HepG2 (cell line): ENCODE measurements around the gene GCDH. TPM values are rescaled to one million over a fixed set of nuclear protein-coding genes. Genes with fewer than 3 reads are reported as not detected.

Source experiments
- DNMT3B ChIP-seq: conservative IDR thresholded peaks from 2 replicates; pipeline ENCODE4 v1.6.1; 2016; ENCODE audit warnings: missing biosample characterization, control low read depth
- HOXD1 ChIP-seq: sonication (generic); formaldehyde crosslinking; IDR thresholded peaks from 2 replicates; pipeline ENCODE4 v1.5.0; 2020; ENCODE audit warnings: missing genetic modification reagents
- IRF2 ChIP-seq: IDR thresholded peaks from 2 replicates; pipeline ENCODE4 v1.6.1; 2018; ENCODE audit warnings: missing genetic modification reagents, missing compliant biosample characterization
- LCORL ChIP-seq, 2 experiments: fragments of 450-650 bp in 1 of 2; sonication (generic) in 1 of 2; formaldehyde crosslinking in 1 of 2; IDR thresholded peaks; 2 replicates each; pipeline versions ENCODE4 v1.5.0 to v1.6.1; 2017 to 2020; ENCODE audit warnings: antibody characterized with exemption in 1 of 2, missing genetic modification reagents in 1 of 2
- MAFG ChIP-seq: sonication (generic); formaldehyde crosslinking; IDR thresholded peaks from 2 replicates; pipeline ENCODE4 v1.5.1; 2020; ENCODE audit warnings: mild to moderate bottlenecking, missing genetic modification reagents
- NFKBIZ ChIP-seq: IDR thresholded peaks from 2 replicates; pipeline ENCODE4 v1.6.1; 2018; ENCODE audit warnings: missing genetic modification reagents, missing compliant biosample characterization
- PCBP1 ChIP-seq: fragments of 200-400 bp; formaldehyde crosslinking; IDR thresholded peaks from 2 replicates; pipeline ENCODE4 v1.6.1; 2017; ENCODE audit warnings: mild to moderate bottlenecking, low read depth, low read length, borderline replicate concordance
- RBFOX2 ChIP-seq: fragments of 200-400 bp; formaldehyde crosslinking; IDR thresholded peaks from 2 replicates; pipeline ENCODE4 v1.6.1; 2017; ENCODE audit warnings: low read depth, mild to moderate bottlenecking, low read length
- RXRA ChIP-seq: sonication (generic); formaldehyde crosslinking; IDR thresholded peaks from 2 replicates; pipeline ENCODE4 v1.5.1; 2020; ENCODE audit warnings: missing genetic modification reagents
- SIN3B ChIP-seq: fragments of 150-350 bp; IDR thresholded peaks from 2 replicates; pipeline ENCODE4 v1.6.1; 2014; ENCODE audit warnings: low read length
- SOX13 ChIP-seq, 3 experiments: fragments of 450-650 bp in 1 of 3; sonication (generic) in 1 of 3; formaldehyde crosslinking in 1 of 3; IDR thresholded peaks in 2 of 3; conservative IDR thresholded peaks in 1 of 3; 2 replicates each; pipeline versions ENCODE4 v1.5.0 to v1.6.1; 2016 to 2020; ENCODE audit warnings: antibody characterized with exemption in 1 of 3, mild to moderate bottlenecking in 1 of 3, missing compliant biosample characterization in 1 of 3, missing genetic modification reagents in 1 of 3, moderate library complexity in 1 of 3
- SP5 ChIP-seq: IDR thresholded peaks from 2 replicates; pipeline ENCODE4 v1.6.1; 2016; ENCODE audit warnings: low read depth, borderline replicate concordance
- TP53 ChIP-seq: sonication (generic); formaldehyde crosslinking; conservative IDR thresholded peaks from 2 replicates; pipeline ENCODE4 v1.4.0; 2020; ENCODE audit warnings: missing genetic modification reagents
- ZNF3 ChIP-seq: IDR thresholded peaks from 2 replicates; pipeline ENCODE4 v1.7.0; 2017; ENCODE audit warnings: inconsistent platforms
- ZNF350 ChIP-seq: sonication (generic); formaldehyde crosslinking; IDR thresholded peaks from 2 replicates; pipeline ENCODE4 v1.4.0; 2020; ENCODE audit warnings: mild to moderate bottlenecking, low read depth, missing genetic modification reagents, borderline replicate concordance
- ZNF431 ChIP-seq: sonication (generic); formaldehyde crosslinking; IDR thresholded peaks from 2 replicates; pipeline ENCODE4 v1.9.0; 2022; ENCODE audit warnings: missing genetic modification reagents, low read depth, mild to moderate bottlenecking, borderline replicate concordance
- ZNF598 ChIP-seq: sonication (generic); formaldehyde crosslinking; IDR thresholded peaks from 2 replicates; pipeline ENCODE4 v1.5.1; 2020; ENCODE audit warnings: mild to moderate bottlenecking, missing genetic modification reagents, borderline replicate concordance
- ZNF674 ChIP-seq: sonication (generic); formaldehyde crosslinking; IDR thresholded peaks from 2 replicates; pipeline ENCODE4 v1.5.0; 2020; ENCODE audit warnings: low read depth, mild to moderate bottlenecking, missing genetic modification reagents
- ZNF710 ChIP-seq: sonication (generic); formaldehyde crosslinking; IDR thresholded peaks from 2 replicates; pipeline ENCODE4 v1.5.0; 2020; ENCODE audit warnings: mild to moderate bottlenecking, missing genetic modification reagents, borderline replicate concordance
- ZNF878 ChIP-seq: sonication (generic); formaldehyde crosslinking; IDR thresholded peaks from 2 replicates; pipeline ENCODE4 v1.8.1; 2023; ENCODE audit warnings: mild to moderate bottlenecking, missing genetic modification reagents, moderate library complexity
- polyA plus RNA-seq, 8 experiments: library from polyadenylated mRNA; depleted of rRNA in 3 of 8; stranded (reverse) in 7 of 8; unstranded in 1 of 8; fragments of >200 nt; fragmentation: Illumina TruSeq in 4 of 8; extraction: Trizol in 4 of 8; gene quantifications; 2 replicates each; pipeline versions ENCODE4 v1.2.1 to v1.2.3, GENCODE V29; 2011 to 2016; ENCODE audit warnings: low read depth in 4 of 8, missing spikeins in 1 of 8, mixed read lengths in 1 of 8; ENCODE audit not compliant: insufficient read depth in 1 of 8
- total RNA-seq, 5 experiments: library from RNA; depleted of rRNA; stranded (reverse); fragments of >200 nt; fragmentation: Illumina TruSeq; extraction: Trizol; gene quantifications; 2 replicates each; pipeline ENCODE4 v1.2.3, GENCODE V29; 2016; ENCODE audit warnings: low read depth in 1 of 5
- TF ChIP-seq, protein P1 (sequence below): IDR thresholded peaks from 2 replicates; pipeline ENCODE4 v1.6.1; 2012; ENCODE audit warnings: low read depth, low read length, improper control_type of control experiment
- TF ChIP-seq, protein P2 (sequence below): sonication (generic); formaldehyde crosslinking; IDR thresholded peaks from 2 replicates; pipeline ENCODE4 v1.4.0; 2020; ENCODE audit warnings: missing genetic modification reagents

Gene GCDH
- total and polyA plus RNA-seq, 2 of the 13 experiments (the other 11 are each of a cell fraction or from before 2014, with no cell fraction given): 15.1 to 38.0 TPM

- TF ChIP-seq, protein P1, sequence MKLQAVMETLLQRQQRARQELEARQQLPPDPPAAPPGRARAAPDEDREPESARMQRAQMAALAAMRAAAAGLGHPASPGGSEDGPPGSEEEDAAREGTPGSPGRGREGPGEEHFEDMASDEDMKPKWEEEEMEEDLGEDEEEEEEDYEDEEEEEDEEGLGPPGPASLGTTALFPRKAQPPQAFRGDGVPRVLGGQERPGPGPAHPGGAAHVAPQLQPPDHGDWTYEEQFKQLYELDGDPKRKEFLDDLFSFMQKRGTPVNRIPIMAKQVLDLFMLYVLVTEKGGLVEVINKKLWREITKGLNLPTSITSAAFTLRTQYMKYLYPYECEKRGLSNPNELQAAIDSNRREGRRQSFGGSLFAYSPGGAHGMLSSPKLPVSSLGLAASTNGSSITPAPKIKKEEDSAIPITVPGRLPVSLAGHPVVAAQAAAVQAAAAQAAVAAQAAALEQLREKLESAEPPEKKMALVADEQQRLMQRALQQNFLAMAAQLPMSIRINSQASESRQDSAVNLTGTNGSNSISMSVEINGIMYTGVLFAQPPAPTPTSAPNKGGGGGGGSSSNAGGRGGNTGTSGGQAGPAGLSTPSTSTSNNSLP: no peak
- TF ChIP-seq ZNF598 (CRISPR knock-in tag) (no peak), NFKBIZ (CRISPR knock-in tag) (no peak), PCBP1 (no peak), ZNF674 (CRISPR knock-in tag) (no peak), SP5 (CRISPR knock-in tag) (peak; percentile 24; the same call in 1 of the 2 replicates), SOX13 (IDR thresholded peaks at IDR 0.05) (no peak), SOX13 (CRISPR knock-in tag; conservative IDR thresholded peaks at IDR 0.05 in 1 of 2, IDR thresholded peaks at IDR 0.05 in 1 of 2) (no peak), IRF2 (CRISPR knock-in tag) (no peak), RBFOX2 (peak; percentile 52), ZNF3 (CRISPR knock-in tag) (no peak), HOXD1 (CRISPR knock-in tag) (no peak), ZNF350 (peak; percentile 24; the same call in 1 of the 2 replicates), LCORL (IDR thresholded peaks at IDR 0.05) (no peak), LCORL (CRISPR knock-in tag; IDR thresholded peaks at IDR 0.05) (peak; percentile 48; the same call in 1 of the 2 replicates), SIN3B (no peak), MAFG (CRISPR knock-in tag) (no peak), ZNF431 (CRISPR knock-in tag) (no peak), ZNF878 (CRISPR knock-in tag) (no peak), TP53 (CRISPR knock-in tag) (no peak), RXRA (CRISPR knock-in tag) (no peak), ZNF710 (no peak), DNMT3B (CRISPR knock-in tag) (no peak)
- TF ChIP-seq, protein P2, sequence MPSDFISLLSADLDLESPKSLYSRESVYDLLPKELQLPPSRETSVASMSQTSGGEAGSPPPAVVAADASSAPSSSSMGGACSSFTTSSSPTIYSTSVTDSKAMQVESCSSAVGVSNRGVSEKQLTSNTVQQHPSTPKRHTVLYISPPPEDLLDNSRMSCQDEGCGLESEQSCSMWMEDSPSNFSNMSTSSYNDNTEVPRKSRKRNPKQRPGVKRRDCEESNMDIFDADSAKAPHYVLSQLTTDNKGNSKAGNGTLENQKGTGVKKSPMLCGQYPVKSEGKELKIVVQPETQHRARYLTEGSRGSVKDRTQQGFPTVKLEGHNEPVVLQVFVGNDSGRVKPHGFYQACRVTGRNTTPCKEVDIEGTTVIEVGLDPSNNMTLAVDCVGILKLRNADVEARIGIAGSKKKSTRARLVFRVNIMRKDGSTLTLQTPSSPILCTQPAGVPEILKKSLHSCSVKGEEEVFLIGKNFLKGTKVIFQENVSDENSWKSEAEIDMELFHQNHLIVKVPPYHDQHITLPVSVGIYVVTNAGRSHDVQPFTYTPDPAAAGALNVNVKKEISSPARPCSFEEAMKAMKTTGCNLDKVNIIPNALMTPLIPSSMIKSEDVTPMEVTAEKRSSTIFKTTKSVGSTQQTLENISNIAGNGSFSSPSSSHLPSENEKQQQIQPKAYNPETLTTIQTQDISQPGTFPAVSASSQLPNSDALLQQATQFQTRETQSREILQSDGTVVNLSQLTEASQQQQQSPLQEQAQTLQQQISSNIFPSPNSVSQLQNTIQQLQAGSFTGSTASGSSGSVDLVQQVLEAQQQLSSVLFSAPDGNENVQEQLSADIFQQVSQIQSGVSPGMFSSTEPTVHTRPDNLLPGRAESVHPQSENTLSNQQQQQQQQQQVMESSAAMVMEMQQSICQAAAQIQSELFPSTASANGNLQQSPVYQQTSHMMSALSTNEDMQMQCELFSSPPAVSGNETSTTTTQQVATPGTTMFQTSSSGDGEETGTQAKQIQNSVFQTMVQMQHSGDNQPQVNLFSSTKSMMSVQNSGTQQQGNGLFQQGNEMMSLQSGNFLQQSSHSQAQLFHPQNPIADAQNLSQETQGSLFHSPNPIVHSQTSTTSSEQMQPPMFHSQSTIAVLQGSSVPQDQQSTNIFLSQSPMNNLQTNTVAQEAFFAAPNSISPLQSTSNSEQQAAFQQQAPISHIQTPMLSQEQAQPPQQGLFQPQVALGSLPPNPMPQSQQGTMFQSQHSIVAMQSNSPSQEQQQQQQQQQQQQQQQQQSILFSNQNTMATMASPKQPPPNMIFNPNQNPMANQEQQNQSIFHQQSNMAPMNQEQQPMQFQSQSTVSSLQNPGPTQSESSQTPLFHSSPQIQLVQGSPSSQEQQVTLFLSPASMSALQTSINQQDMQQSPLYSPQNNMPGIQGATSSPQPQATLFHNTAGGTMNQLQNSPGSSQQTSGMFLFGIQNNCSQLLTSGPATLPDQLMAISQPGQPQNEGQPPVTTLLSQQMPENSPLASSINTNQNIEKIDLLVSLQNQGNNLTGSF (CRISPR knock-in tag): no peak
Observed at GRCh38 chr19:12881172-12881808, 9.7 kb upstream of the GCDH start, which contains the start of gene DNASE2 (continued).
